Skeletal muscle tissue (tissue), 4 donors: ENCODE results near the gene AMACR. TPM values are rescaled to one million over a fixed set of nuclear protein-coding genes. Genes with fewer than 3 reads are reported as not detected.

ENCODE experiments used
- H3K27ac ChIP-seq: one replicate; pipeline ENCODE4 v1.7.0; 2013; ENCODE audit warnings: mild to moderate bottlenecking, low read depth, low read length, inconsistent platforms
- H3K27me3 ChIP-seq, 3 donors: one replicate each; pipeline ENCODE4 v1.7.0; 2013; ENCODE audit warnings: low read length in 3 of 3; ENCODE audit not compliant: control insufficient read depth in 3 of 3, insufficient read depth in 3 of 3
- H3K36me3 ChIP-seq, 3 donors: one replicate each; pipeline ENCODE4 v1.7.0; 2013; ENCODE audit warnings: low read length in 3 of 3; ENCODE audit not compliant: control insufficient read depth in 3 of 3, insufficient read depth in 3 of 3
- H3K4me1 ChIP-seq, 3 donors: one replicate each; pipeline ENCODE4 v1.7.0; 2013; ENCODE audit warnings: low read length in 3 of 3, mild to moderate bottlenecking in 3 of 3; ENCODE audit not compliant: control insufficient read depth in 3 of 3, insufficient read depth in 3 of 3
- H3K4me3 ChIP-seq, 3 donors: one replicate each; pipeline ENCODE4 v1.7.0; 2013; ENCODE audit warnings: low read length in 3 of 3
- H3K9ac ChIP-seq, 3 donors: one replicate each; pipeline ENCODE4 v1.7.0; 2013; ENCODE audit warnings: low read length in 3 of 3, mild to moderate bottlenecking in 3 of 3, moderate library complexity in 2 of 3, low read depth in 1 of 3
- H3K9me3 ChIP-seq, 3 donors: one replicate each; pipeline ENCODE4 v1.7.0; 2013; ENCODE audit warnings: low read length in 3 of 3; ENCODE audit not compliant: control insufficient read depth in 3 of 3
- total RNA-seq: library from RNA; depleted of rRNA; stranded (reverse); fragments of >200 nt; gene quantifications from one replicate; pipeline ENCODE4 v1.2.3, GENCODE V29; 2014
- donor health status: Osteomylitis.

Gene AMACR
- total RNA-seq, 1 donor from 2014 or later = 4.2 TPM

DNA sequence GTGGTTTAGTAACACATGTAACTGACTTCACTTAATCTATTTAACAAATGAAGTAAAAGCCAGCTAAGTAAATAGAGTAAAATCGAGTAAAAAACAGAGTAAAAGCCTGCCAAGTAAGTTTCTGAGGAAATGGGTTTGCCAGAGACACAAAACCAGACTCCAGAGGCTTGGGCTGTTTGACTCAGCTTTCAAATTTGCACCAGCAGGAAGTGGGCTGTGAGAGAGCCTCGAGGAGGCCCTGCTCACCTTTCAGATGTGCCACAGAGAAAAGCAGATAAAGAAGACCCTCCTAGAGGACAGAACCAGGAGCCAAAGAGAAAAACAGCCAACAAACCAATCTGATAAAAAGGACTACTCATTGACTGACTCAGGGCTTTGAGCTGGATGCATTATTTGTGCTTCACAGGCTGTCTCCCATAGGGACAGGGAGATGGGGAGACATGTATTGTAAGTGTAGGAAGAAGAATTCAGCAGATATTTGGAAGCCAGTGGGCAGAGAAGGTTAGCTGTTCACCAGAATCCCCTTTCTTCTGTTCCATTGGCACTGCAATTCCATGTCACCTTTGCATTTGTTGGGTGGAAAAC is 14.4 kb upstream of the AMACR start:
- Histone ChIP-seq H3K4me3 (no peak overlapping the region), H3K4me1 (no peaks in the 10 kb centered on the region), H3K9ac (no peak overlapping the region), H3K27ac (no peak overlapping the region), H3K27me3 (no peaks in the 10 kb centered on the region), H3K36me3 (peaks cover 0 to 8% (median 0%) of the 10 kb centered on the region in 3 donors), H3K9me3 (no peaks in the 10 kb centered on the region)

DNA sequence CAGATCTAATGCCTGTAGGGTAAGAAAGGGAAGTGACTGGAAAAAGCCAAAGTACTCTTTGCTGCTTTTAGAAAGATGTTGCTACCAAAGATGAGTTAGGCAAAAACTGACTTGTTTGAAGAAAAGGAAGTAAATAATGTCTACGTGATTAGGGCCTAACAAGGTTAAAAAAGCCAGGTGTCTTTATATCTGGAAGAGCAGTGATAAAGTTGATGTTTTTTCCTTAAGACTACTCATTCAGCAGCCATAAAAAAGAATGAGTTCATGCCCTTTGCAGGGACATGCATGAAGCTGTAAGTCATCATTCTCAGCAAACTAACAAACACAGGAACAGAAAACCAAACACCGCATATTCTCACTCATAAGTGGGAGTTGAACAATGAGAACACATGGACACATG is 13.5 kb upstream of the AMACR start:
- Histone ChIP-seq H3K4me1 (no peaks in the 10 kb centered on the region), H3K36me3 (peaks cover 0 to 8% (median 0%) of the 10 kb centered on the region in 3 donors), H3K9me3 (no peaks in the 10 kb centered on the region), H3K4me3 (no peak overlapping the region), H3K27me3 (no peaks in the 10 kb centered on the region), H3K27ac (no peak overlapping the region), H3K9ac (no peak overlapping the region)

DNA sequence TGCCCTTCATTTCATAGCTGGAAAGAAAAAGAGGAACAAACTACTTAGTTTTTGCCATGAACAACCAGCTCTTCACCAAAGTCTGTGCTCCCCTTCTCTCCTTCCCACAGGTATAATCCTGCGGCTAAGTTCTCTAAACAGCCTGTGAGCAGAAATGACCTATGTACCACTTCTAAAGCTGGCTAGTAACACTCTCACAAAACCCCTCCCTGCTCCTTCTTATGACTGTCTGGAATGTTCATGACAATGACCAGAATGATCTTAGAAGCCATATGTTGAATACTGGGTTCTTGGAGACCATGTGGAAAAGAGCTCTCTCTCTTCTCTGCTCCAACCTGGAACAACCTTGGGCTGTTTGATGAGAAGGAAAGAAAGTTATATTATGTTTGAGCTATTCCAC is 12.9 kb upstream of the AMACR start:
- Histone ChIP-seq H3K4me3 (no peak overlapping the region), H3K27me3 (no peaks in the 10 kb centered on the region), H3K9me3 (no peaks in the 10 kb centered on the region), H3K27ac (no peak overlapping the region), H3K4me1 (no peaks in the 10 kb centered on the region), H3K36me3 (peaks cover 0 to 8% (median 0%) of the 10 kb centered on the region in 3 donors), H3K9ac (no peak overlapping the region)

DNA sequence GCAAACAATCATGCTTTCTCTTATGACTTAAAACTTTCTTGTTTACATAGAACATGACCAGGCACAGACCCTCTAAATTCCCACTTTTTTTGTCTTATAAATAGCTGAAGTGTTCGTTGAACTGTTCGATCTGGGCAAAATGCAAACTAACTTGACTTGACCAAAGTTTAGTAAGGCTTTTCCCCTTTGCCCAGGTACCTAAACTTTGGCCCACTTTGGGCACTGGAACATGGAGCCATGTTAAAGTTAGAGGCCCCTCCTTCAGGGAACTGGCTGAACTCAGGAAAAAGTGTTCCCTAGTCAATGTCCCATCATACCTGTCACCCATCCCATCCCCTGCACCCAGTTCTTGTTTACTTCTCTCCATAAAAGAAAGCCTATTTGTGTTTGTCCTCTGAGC is 9.4 kb upstream of the AMACR start:
- Histone ChIP-seq H3K9me3 (no peaks in the 10 kb centered on the region), H3K27me3 (no peaks in the 10 kb centered on the region), H3K4me1 (peaks cover 0 to under 1% (median 0%) of the 10 kb centered on the region in 3 donors), H3K9ac (no peak overlapping the region), H3K4me3 (no peak overlapping the region), H3K36me3 (peaks cover 0 to 3% (median 0%) of the 10 kb centered on the region in 3 donors), H3K27ac (no peak overlapping the region)

DNA sequence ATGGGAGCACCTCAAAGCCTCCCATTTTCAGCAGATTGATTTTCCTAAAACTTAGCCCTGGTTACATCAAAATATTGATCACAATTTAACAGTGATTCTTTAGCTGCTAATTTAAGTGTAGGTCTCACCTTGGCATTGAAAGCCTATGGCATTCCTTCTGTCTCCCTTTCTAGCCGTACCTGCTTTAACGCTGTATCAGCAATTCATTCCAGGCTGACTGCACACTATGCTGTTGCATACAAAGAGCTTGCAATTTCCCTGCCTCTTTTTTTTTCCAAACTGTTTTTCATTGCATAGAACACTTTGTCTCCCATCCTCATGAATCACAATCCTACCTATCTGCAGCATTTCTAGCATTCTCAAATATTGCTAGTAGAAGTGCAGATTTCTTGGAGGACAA is 8.9 kb upstream of the AMACR start:
- Histone ChIP-seq H3K4me3 (no peak overlapping the region), H3K4me1 (peaks cover 0 to 5% (median 0%) of the 10 kb centered on the region in 3 donors), H3K27me3 (no peaks in the 10 kb centered on the region), H3K9me3 (no peaks in the 10 kb centered on the region), H3K36me3 (peaks cover 0 to 3% (median 0%) of the 10 kb centered on the region in 3 donors), H3K9ac (no peak overlapping the region), H3K27ac (no peak overlapping the region)

DNA sequence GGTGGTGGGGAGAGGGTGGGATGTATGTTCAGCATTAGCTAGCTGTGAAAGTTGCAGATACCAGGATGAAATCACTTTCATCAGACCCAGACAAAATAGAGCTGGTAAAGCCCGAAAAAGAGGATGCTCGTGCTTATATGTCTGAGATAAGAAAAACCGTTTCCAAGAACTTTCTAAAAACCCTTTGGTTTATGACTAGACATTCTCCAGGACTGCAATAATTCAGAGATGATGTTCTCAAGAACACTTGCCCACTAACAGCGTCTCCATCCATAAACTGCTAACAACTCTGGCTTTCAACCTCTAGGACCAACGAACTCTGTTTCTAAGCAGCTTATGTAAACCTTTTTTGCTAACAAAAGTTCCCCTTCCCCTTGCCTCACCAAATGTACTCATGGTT is 8.4 kb upstream of the AMACR start:
- Histone ChIP-seq H3K27ac (no peak overlapping the region), H3K4me3 (no peak overlapping the region), H3K27me3 (no peaks in the 10 kb centered on the region), H3K9me3 (no peaks in the 10 kb centered on the region), H3K9ac (no peak overlapping the region), H3K36me3 (peaks cover 0 to 3% (median 0%) of the 10 kb centered on the region in 3 donors), H3K4me1 (peaks cover 0 to 5% (median under 1%) of the 10 kb centered on the region in 3 donors)

DNA sequence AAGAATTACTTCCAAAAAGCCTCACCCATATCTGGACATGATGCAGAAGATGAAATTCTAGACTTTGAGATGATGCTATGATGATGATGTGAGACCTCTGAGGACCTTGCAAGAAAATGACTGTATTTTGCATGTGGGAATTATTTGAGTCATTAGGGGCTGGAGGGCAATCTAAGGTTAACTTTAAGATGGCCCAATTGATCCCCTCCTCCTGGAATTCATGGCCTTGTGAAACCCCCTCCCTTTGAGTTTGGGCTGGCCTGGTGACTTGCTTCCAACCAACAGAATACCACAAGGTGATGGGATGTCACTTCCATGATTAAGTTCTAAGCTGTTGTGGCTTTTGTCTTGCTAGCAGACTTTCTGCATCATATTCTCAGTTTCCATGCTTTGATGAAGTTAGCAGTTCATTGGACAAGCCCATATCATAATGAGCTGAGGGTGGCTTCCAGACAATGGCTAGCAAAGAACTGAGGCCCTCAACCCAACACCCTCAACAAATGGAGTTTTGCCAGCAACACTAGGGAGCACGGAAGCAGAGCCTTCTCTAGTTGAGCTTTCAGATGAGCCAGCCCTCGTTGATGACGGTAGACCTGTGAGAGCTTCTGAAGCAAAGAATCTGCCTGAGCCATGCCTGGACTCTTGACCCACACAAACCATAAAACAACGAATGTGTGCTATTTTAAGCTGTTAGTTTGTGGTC is 7.4 kb upstream of the AMACR start:
- H3K4me1 ChIP-seq = peaks cover 0 to 5% (median 2%) of the 10 kb centered on the region in 3 donors
- H3K4me3 ChIP-seq = no peak overlapping the region
- H3K36me3 ChIP-seq = no peaks in the 10 kb centered on the region
- H3K27me3 ChIP-seq = no peaks in the 10 kb centered on the region
- no peaks in the 10 kb centered on the region for H3K9me3 ChIP-seq
- no peak overlapping the region for H3K9ac ChIP-seq
- no peak overlapping the region for H3K27ac ChIP-seq

DNA sequence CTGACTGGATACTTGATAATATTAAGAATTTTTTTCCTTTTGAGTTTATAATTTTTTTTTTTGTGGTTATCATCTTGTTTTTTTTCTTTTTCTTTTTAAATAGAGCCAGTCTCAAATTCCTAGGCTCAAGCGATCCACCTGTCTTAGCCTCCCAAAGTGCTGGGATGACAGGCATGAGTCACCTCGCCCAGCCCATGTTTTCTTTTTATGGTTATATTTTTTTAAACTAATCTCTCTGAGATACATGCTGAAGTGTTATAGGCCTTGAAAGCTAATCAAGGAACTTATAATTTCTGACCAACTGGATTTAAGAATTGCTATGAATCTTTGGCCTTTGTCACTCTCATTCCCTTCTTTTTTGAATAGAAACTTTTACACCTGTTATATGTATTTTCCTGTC is 6.8 kb upstream of the AMACR start:
- Histone ChIP-seq H3K27ac (no peak overlapping the region), H3K9ac (no peak overlapping the region), H3K27me3 (no peaks in the 10 kb centered on the region), H3K36me3 (no peaks in the 10 kb centered on the region), H3K4me3 (no peak overlapping the region), H3K4me1 (peaks cover 0 to 5% (median 2%) of the 10 kb centered on the region in 3 donors), H3K9me3 (no peaks in the 10 kb centered on the region)

DNA sequence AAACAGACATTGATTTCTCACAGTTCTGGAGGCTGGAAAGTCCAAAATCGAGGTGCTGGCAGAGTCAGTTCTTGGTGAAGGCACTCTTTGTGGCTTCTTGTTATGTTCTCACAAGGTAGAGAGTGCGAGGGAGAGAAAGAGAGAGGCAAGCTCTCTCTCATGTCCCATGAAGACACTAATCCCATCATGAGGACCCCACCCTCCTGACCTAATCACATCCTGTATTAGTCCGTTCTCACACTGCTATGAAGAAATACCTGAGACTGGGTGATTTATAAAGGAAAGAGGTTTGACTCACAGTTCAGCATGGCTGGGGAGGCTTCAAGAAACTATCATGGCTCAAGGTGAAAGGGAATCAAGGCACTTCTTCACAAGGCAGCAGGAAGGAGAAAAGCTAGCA is 5.7 kb upstream of the AMACR start:
- peaks cover 0 to 8% (median 2%) of the 10 kb centered on the region in 3 donors for H3K4me1 ChIP-seq
- H3K4me3 ChIP-seq = no peak overlapping the region
- H3K9ac ChIP-seq = no peak overlapping the region
- no peaks in the 10 kb centered on the region for H3K9me3 ChIP-seq
- H3K27ac ChIP-seq = no peak overlapping the region
- H3K27me3 ChIP-seq = no peaks in the 10 kb centered on the region
- H3K36me3 ChIP-seq = no peaks in the 10 kb centered on the region

DNA sequence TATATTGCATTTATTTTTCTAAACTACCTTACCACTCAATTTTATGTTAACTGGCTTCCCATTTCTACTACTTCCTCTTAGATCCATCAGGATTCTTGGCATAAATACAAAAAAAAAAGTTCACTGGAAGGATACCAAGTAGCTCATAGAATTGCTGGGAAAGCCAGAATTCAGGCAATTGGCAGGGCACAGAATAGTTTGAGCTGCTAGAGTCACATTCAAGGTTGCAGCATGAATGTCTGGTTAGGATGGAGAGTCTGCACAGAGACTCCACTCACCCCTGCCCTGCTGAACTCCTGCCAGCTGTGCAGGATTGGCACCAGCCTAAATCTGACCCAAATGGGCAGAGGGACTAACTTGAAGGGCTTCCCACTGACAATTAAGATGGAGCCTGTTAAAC is 4.9 kb upstream of the AMACR start:
- Histone ChIP-seq H3K4me1 (peaks cover 0 to 8% (median 2%) of the 10 kb centered on the region in 3 donors), H3K36me3 (no peaks in the 10 kb centered on the region), H3K4me3 (no peak overlapping the region), H3K27me3 (no peaks in the 10 kb centered on the region), H3K9ac (no peak overlapping the region), H3K27ac (no peak overlapping the region), H3K9me3 (no peaks in the 10 kb centered on the region)
